A549 (cell line): Measurements from ENCODE around the gene MPPED2.

Source experiments
- CBX2 ChIP-seq: fragments of 200-600 bp; sonication (generic); IDR thresholded peaks from 2 replicates; pipeline ENCODE4 v1.6.1; 2016; ENCODE audit warnings: low read depth, mild to moderate bottlenecking, borderline replicate concordance
- CHD2 ChIP-seq: fragments of 150-350 bp; IDR thresholded peaks from 2 replicates; pipeline ENCODE4 v1.6.1; 2014; ENCODE audit warnings: low read length; ENCODE audit not compliant: partially characterized antibody
- CHD4 ChIP-seq: fragments of 200-600 bp; sonication (generic); IDR thresholded peaks from 2 replicates; pipeline ENCODE4 v1.6.1; 2016; ENCODE audit warnings: antibody characterized with exemption, mild to moderate bottlenecking, borderline replicate concordance
- PHF8 ChIP-seq: fragments of 200-600 bp; sonication (generic); IDR thresholded peaks from 2 replicates; pipeline ENCODE4 v1.6.1; 2016; ENCODE audit warnings: low read depth, mild to moderate bottlenecking, antibody characterized with exemption, moderate library complexity, borderline replicate concordance
- POLR2AphosphoS2 ChIP-seq: conservative IDR thresholded peaks from 2 replicates; pipeline ENCODE4 v1.6.1; 2012; ENCODE audit warnings: low read length, improper control_type of control experiment, inconsistent platforms
- ZSCAN20 ChIP-seq: fragments of 250-450 bp; sonication (Bioruptor Pico); IDR thresholded peaks from 2 replicates; pipeline ENCODE4 v1.8.0; 2022; ENCODE audit warnings: mild to moderate bottlenecking, moderate library complexity
- TF ChIP-seq, protein P1 (sequence below): IDR thresholded peaks from 2 replicates; pipeline ENCODE4 v1.6.1; 2012; ENCODE audit warnings: low read depth, borderline replicate concordance
- TF ChIP-seq, protein P2 (sequence below): fragments of >200 bp; sonication (Bioruptor Twin); formaldehyde crosslinking; IDR thresholded peaks from 3 replicates; pipeline ENCODE4 v1.5.1; 2016

DNA sequence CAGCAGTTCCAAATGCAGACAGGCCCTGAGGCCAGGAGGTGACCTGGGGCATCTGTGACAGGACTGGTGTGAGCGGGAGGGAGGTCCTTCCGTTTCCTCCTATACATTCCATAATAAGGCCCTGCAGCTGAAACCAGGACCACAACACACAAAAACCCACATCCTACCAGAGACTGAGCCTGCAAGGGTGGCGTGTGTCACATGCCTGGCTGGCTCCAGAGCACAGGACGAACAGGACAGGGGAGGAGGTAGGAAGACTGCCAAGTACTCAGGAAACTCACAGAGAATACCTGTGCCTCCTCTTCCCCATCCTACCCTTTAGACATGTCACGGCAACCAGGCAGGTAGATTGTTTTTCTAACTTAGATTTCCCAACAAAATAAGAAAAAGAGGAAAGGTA is 159.4 kb downstream of the MPPED2 start:
- TF ChIP-seq POLR2AphosphoS2 (no peak), CHD4 (no peak), CHD2 (no peak), ZSCAN20 (CRISPR knock-in tag) (no peak), CBX2 (no peak), PHF8 (no peak)
- TF ChIP-seq, protein P1, sequence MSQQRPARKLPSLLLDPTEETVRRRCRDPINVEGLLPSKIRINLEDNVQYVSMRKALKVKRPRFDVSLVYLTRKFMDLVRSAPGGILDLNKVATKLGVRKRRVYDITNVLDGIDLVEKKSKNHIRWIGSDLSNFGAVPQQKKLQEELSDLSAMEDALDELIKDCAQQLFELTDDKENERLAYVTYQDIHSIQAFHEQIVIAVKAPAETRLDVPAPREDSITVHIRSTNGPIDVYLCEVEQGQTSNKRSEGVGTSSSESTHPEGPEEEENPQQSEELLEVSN: no peak
- TF ChIP-seq, protein P2, sequence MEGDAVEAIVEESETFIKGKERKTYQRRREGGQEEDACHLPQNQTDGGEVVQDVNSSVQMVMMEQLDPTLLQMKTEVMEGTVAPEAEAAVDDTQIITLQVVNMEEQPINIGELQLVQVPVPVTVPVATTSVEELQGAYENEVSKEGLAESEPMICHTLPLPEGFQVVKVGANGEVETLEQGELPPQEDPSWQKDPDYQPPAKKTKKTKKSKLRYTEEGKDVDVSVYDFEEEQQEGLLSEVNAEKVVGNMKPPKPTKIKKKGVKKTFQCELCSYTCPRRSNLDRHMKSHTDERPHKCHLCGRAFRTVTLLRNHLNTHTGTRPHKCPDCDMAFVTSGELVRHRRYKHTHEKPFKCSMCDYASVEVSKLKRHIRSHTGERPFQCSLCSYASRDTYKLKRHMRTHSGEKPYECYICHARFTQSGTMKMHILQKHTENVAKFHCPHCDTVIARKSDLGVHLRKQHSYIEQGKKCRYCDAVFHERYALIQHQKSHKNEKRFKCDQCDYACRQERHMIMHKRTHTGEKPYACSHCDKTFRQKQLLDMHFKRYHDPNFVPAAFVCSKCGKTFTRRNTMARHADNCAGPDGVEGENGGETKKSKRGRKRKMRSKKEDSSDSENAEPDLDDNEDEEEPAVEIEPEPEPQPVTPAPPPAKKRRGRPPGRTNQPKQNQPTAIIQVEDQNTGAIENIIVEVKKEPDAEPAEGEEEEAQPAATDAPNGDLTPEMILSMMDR: no peak
